ENCODE results near the gene DCAF17.
"Not testable (repeated sequence)": the region's sequence is repeated elsewhere in the genome, so short reads cannot be mapped to it uniquely, and the experiment has no call there.

Gene DCAF17

GRCh38 chr2:171530378-171530777 lies 96.4 kb downstream of the DCAF17 start:
- DNase-seq (ENCODE audit: low read depth): no peak
- TF ChIP-seq CTCF (IDR thresholded peaks at IDR 0.05; ENCODE audit: control insufficient read depth, extremely low read depth, insufficient read depth): no peak
- H3K4me3 ChIP-seq (ENCODE audit: low read depth, low read length): no peak overlapping the region

GRCh38 chr2:171530859-171531258 lies 96.8 kb downstream of the DCAF17 start:
- not testable (repeated sequence) for H3K4me3 ChIP-seq (ENCODE audit: low read depth, low read length); DNase-seq (ENCODE audit: low read depth)

GRCh38 chr2:171531291-171531690 lies 97.3 kb downstream of the DCAF17 start:
- DNase-seq (ENCODE audit: low read depth): no peak
- H3K4me3 ChIP-seq (ENCODE audit: low read depth, low read length): no peak overlapping the region

GRCh38 chr2:171531836-171532450 lies 97.9 kb downstream of the DCAF17 start:
- TF ChIP-seq CTCF (IDR thresholded peaks at IDR 0.05; ENCODE audit: control insufficient read depth, extremely low read depth, insufficient read depth): no peak
- no peak overlapping the region for H3K4me3 ChIP-seq (ENCODE audit: low read depth, low read length)
- DNase-seq (ENCODE audit: low read depth): no peak

More at GRCh38 chr2:171531291-171531690, 97.3 kb downstream of the DCAF17 start:
- TF ChIP-seq CTCF (IDR thresholded peaks at IDR 0.05; ENCODE audit: control insufficient read depth, extremely low read depth, insufficient read depth): no peak

GRCh38 chr2:171533331-171533730 lies 99.3 kb downstream of the DCAF17 start:
- no peak for DNase-seq (ENCODE audit: low read depth)
- H3K4me3 ChIP-seq (ENCODE audit: low read depth, low read length): no peak overlapping the region
- no peak for TF ChIP-seq CTCF (IDR thresholded peaks at IDR 0.05; ENCODE audit: control insufficient read depth, extremely low read depth, insufficient read depth)

Measured in LNCaP clone FGC (cell line).